Astrocyte of the hippocampus (primary cell): ENCODE measurements around the gene CTRB1.
A peak's percentile ranks its signal among the peaks of the same experiment; 100 is the strongest.
"Not testable (repeated sequence)": the region's sequence is repeated elsewhere in the genome, so short reads cannot be mapped to it uniquely, and the experiment has no call there.

Source experiments
- DNase-seq: peaks from one replicate; pipeline ENCODE4 v3.0.0; 2011; ENCODE audit warnings: low read depth, low spot score

CTRB1 gene

GRCh38 chr16:75254359-75254837 lies 35.6 kb downstream of the CTRB1 start:
- peak; percentile 17 for DNase-seq

- DNase-seq, result peak; percentile 55
These were observed 37.3 kb downstream of the CTRB1 start for GRCh38 chr16:75256059-75256571.

- peak; percentile 75 for DNase-seq
These were observed 38.0 kb downstream of the CTRB1 start for GRCh38 chr16:75256696-75257343.

- peak; percentile 5 for DNase-seq
These were observed 39.4 kb downstream of the CTRB1 start for GRCh38 chr16:75257886-75258806.

- DNase-seq, result no peak
These were observed 40.0 kb downstream of the CTRB1 start for GRCh38 chr16:75258807-75259141.

GRCh38 chr16:75260851-75261589 lies 42.2 kb downstream of the CTRB1 start:
- DNase-seq, result no peak

GRCh38 chr16:75261590-75262078 lies 42.8 kb downstream of the CTRB1 start:
- DNase-seq, result no peak

- no peak for DNase-seq
These were observed 43.5 kb downstream of the CTRB1 start for GRCh38 chr16:75262104-75262799.

GRCh38 chr16:75262800-75263127 lies 44.0 kb downstream of the CTRB1 start:
- no peak for DNase-seq

- no peak for DNase-seq
These were observed 44.6 kb downstream of the CTRB1 start for GRCh38 chr16:75263291-75263962.

- peak; percentile 54 for DNase-seq
These were observed 45.2 kb downstream of the CTRB1 start for GRCh38 chr16:75263963-75264445.

- DNase-seq, result peak; percentile 59
These were observed 45.7 kb downstream of the CTRB1 start for GRCh38 chr16:75264457-75264998.

- peak; percentile 64 for DNase-seq
These were observed 46.5 kb downstream of the CTRB1 start for GRCh38 chr16:75264999-75265910.

- DNase-seq, result peak; percentile 92
These were observed 47.3 kb downstream of the CTRB1 start for GRCh38 chr16:75265911-75266701.

GRCh38 chr16:75266738-75267630 lies 48.2 kb downstream of the CTRB1 start:
- no peak for DNase-seq

- DNase-seq, result peak; percentile 77
These were observed 49.0 kb downstream of the CTRB1 start for GRCh38 chr16:75267631-75268264.

- not testable (repeated sequence) for DNase-seq
These were observed 50.6 kb downstream of the CTRB1 start for GRCh38 chr16:75269358-75269757.
